OCI-LY1 (cell line): ENCODE results near the gene FBXO8.

Experiments used
- H2AFZ ChIP-seq: fragments of 200-600 bp; sonication (generic), shearing (Covaris generic); 2 replicates; pipeline ENCODE4 v1.6.0; 2014; ENCODE audit warnings: antibody characterized with exemption, mild to moderate bottlenecking, low read length
- H3F3A ChIP-seq: fragments of 200-600 bp; sonication (generic), shearing (Covaris generic); 2 replicates; pipeline ENCODE4 v1.6.0; 2014; ENCODE audit warnings: mild to moderate bottlenecking, antibody characterized with exemption, low read length, moderate library complexity; ENCODE audit not compliant: insufficient read depth
- H3K27ac ChIP-seq: fragments of 200-600 bp; sonication (generic); 2 replicates; pipeline ENCODE4 v1.5.1; 2014; ENCODE audit warnings: low read length, mixed run types, mild to moderate bottlenecking, low read depth; ENCODE audit not compliant: poor library complexity, severe bottlenecking
- H3K27me3 ChIP-seq: fragments of 200-600 bp; sonication (generic); 2 replicates; pipeline ENCODE4 v1.6.0; 2014; ENCODE audit warnings: antibody characterized with exemption, mild to moderate bottlenecking, low read length, moderate library complexity; ENCODE audit not compliant: insufficient read depth
- H3K36me3 ChIP-seq: fragments of 200-600 bp; sonication (generic); 2 replicates; pipeline ENCODE4 v1.6.1; 2014; ENCODE audit warnings: mild to moderate bottlenecking, antibody characterized with exemption, low read length, moderate library complexity, mixed read lengths; ENCODE audit not compliant: insufficient read depth
- H3K4me1 ChIP-seq: fragments of 200-600 bp; sonication (generic); 2 replicates; pipeline ENCODE4 v1.5.1; 2014; ENCODE audit warnings: mild to moderate bottlenecking, low read length, moderate library complexity; ENCODE audit not compliant: insufficient read depth, severe bottlenecking
- H3K4me2 ChIP-seq: fragments of 200-600 bp; sonication (generic), shearing (Covaris generic); 2 replicates; pipeline ENCODE4 v1.6.1; 2014; ENCODE audit warnings: low read length
- H3K4me3 ChIP-seq: fragments of 200-600 bp; sonication (generic); 2 replicates; pipeline ENCODE4 v1.5.1; 2014; ENCODE audit warnings: low read length, low read depth, mild to moderate bottlenecking, mixed read lengths; ENCODE audit not compliant: poor library complexity, severe bottlenecking
- H3K79me2 ChIP-seq: fragments of 200-600 bp; shearing (Covaris generic); 2 replicates; pipeline ENCODE4 v1.6.1; 2016; ENCODE audit warnings: mixed run types, low read length, mixed read lengths; ENCODE audit not compliant: insufficient read depth
- H3K9ac ChIP-seq: fragments of 200-600 bp; sonication (generic), shearing (Covaris generic); 2 replicates; pipeline ENCODE4 v1.6.1; 2014; ENCODE audit warnings: mild to moderate bottlenecking, low read length, mixed read lengths
- H3K9me2 ChIP-seq: fragments of 200-600 bp; sonication (generic), shearing (Covaris generic); 2 replicates; pipeline ENCODE4 v1.6.1; 2014; ENCODE audit warnings: low read depth, mild to moderate bottlenecking, low read length, mixed read lengths
- H3K9me3 ChIP-seq: fragments of 200-600 bp; shearing (Covaris generic); 2 replicates; pipeline ENCODE4 v1.6.1; 2014; ENCODE audit warnings: low read length, mixed read lengths
- H4K20me1 ChIP-seq: fragments of 200-600 bp; sonication (generic), shearing (Covaris generic); 2 replicates; pipeline ENCODE4 v1.6.0; 2016; ENCODE audit warnings: mild to moderate bottlenecking, low read length; ENCODE audit not compliant: insufficient read depth
- CTCF ChIP-seq: fragments of 200-600 bp; sonication (generic), shearing (Covaris generic); IDR thresholded peaks from 2 replicates; pipeline ENCODE4 v1.5.1; 2017; ENCODE audit warnings: mild to moderate bottlenecking, antibody characterized with exemption, low read length, moderate library complexity, mixed read lengths
- EZH2 ChIP-seq: fragments of 200-600 bp; sonication (generic), shearing (Covaris generic); IDR thresholded peaks from 2 replicates; pipeline ENCODE4 v1.8.0; 2017; ENCODE audit warnings: borderline replicate concordance, mixed run types, mild to moderate bottlenecking, antibody characterized with exemption, low read length, moderate library complexity, mixed read lengths

Gene FBXO8

GRCh38 chr4:174228988-174229387 lies 54.5 kb downstream of the FBXO8 start:
- H3K27ac ChIP-seq, result no peak overlapping the region
- H3K4me3 ChIP-seq, result no peak overlapping the region
- no peaks in the 10 kb centered on the region; the same call in 1 of the 2 replicates for H3K36me3 ChIP-seq
- H3K9me3 ChIP-seq, result no peaks in the 10 kb centered on the region
- TF ChIP-seq EZH2 (no peak), CTCF (no peak)
- H3K79me2 ChIP-seq, result no peaks in the 10 kb centered on the region
- no peak overlapping the region for H2AFZ ChIP-seq
- H3K4me2 ChIP-seq, result no peak overlapping the region
- no peaks in the 10 kb centered on the region for H3K27me3 ChIP-seq
- no peaks in the 10 kb centered on the region for H3F3A ChIP-seq
- H3K9ac ChIP-seq, result no peak overlapping the region
- no peaks in the 10 kb centered on the region for H3K4me1 ChIP-seq
- H3K9me2 ChIP-seq, result no peaks in the 10 kb centered on the region
- no peaks in the 10 kb centered on the region for H4K20me1 ChIP-seq

GRCh38 chr4:174225349-174226049 lies 58.0 kb downstream of the FBXO8 start:
- no peaks in the 10 kb centered on the region for H4K20me1 ChIP-seq
- H3K9ac ChIP-seq, result no peak overlapping the region
- H3K4me2 ChIP-seq, result no peak overlapping the region
- TF ChIP-seq EZH2, result no peak
- no peak for TF ChIP-seq CTCF
- H3F3A ChIP-seq, result no peaks in the 10 kb centered on the region
- no peaks in the 10 kb centered on the region for H3K79me2 ChIP-seq
- no peak overlapping the region for H3K27ac ChIP-seq
- no peak overlapping the region for H3K4me3 ChIP-seq
- H2AFZ ChIP-seq, result no peak overlapping the region
- no peaks in the 10 kb centered on the region for H3K9me2 ChIP-seq
- H3K36me3 ChIP-seq, result no peaks in the 10 kb centered on the region
- H3K4me1 ChIP-seq, result no peaks in the 10 kb centered on the region
- no peaks in the 10 kb centered on the region for H3K27me3 ChIP-seq
- H3K9me3 ChIP-seq, result no peaks in the 10 kb centered on the region

GRCh38 chr4:174224550-174224949 lies 58.9 kb downstream of the FBXO8 start:
- Histone ChIP-seq H3K27ac (no peak overlapping the region), H3K9ac (no peak overlapping the region), H2AFZ (no peak overlapping the region), H3F3A (no peaks in the 10 kb centered on the region), H3K4me2 (no peak overlapping the region), H3K4me3 (no peak overlapping the region), H3K79me2 (no peaks in the 10 kb centered on the region), H3K27me3 (no peaks in the 10 kb centered on the region), H3K36me3 (no peaks in the 10 kb centered on the region), H3K9me3 (no peaks in the 10 kb centered on the region), H3K9me2 (no peaks in the 10 kb centered on the region), H4K20me1 (no peaks in the 10 kb centered on the region), H3K4me1 (no peaks in the 10 kb centered on the region)
- TF ChIP-seq EZH2 (no peak), CTCF (no peak)
